ENCODE data around the gene SMIM15.

SMIM15 gene

DNA sequence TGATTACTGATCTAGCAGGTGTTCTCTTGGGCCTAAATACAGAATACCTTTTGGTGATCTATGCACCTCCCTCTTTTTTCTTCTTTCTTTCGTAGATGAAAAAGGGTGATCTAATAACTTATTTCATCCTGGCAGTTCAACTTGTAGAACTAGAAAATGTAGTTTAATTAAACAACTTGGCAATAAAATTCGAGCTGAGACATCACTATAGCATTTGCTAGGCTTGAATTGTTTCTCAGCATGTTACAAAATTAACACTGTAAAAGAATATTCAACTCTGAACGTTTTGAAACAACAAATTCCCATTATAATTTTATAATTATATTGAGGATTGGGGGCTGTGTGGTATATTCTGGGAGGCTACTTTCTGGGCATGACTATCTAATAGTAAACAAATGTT, 19.5 kb downstream of the SMIM15 start:
- H3K4me3 ChIP-seq (ENCODE audit: control insufficient read depth, low read depth, low read length), result no peak overlapping the region
- TF ChIP-seq, protein P1, sequence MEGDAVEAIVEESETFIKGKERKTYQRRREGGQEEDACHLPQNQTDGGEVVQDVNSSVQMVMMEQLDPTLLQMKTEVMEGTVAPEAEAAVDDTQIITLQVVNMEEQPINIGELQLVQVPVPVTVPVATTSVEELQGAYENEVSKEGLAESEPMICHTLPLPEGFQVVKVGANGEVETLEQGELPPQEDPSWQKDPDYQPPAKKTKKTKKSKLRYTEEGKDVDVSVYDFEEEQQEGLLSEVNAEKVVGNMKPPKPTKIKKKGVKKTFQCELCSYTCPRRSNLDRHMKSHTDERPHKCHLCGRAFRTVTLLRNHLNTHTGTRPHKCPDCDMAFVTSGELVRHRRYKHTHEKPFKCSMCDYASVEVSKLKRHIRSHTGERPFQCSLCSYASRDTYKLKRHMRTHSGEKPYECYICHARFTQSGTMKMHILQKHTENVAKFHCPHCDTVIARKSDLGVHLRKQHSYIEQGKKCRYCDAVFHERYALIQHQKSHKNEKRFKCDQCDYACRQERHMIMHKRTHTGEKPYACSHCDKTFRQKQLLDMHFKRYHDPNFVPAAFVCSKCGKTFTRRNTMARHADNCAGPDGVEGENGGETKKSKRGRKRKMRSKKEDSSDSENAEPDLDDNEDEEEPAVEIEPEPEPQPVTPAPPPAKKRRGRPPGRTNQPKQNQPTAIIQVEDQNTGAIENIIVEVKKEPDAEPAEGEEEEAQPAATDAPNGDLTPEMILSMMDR (conservative IDR thresholded peaks at IDR 0.05; ENCODE audit: control insufficient read depth, insufficient read depth, low read depth, low read length), result no peak
- DNase-seq (ENCODE audit: low read depth), result no peak

DNA sequence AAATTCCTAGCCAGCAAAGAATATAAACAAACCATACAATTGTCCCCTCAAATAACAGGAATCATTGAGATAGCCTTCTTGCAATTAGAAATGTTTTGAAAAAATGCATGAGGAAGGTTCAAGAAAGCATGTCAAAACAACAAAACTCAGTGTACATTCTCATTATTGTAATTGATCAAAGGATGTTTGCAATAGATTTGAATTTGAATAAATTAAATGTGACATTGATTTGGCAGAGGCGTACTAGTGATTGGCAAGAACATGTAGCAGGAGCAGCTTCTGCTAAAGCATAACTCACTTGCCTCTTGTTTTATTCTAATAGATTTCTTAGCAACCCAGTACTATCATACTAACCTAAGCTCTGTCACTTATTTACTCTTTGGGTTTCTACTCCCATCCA, 19.9 kb downstream of the SMIM15 start:
- no peak overlapping the region for H3K4me3 ChIP-seq (ENCODE audit: control insufficient read depth, low read depth, low read length)
- TF ChIP-seq, protein P1 (conservative IDR thresholded peaks at IDR 0.05; ENCODE audit: control insufficient read depth, insufficient read depth, low read depth, low read length), result no peak
- DNase-seq (ENCODE audit: low read depth), result no peak

DNA sequence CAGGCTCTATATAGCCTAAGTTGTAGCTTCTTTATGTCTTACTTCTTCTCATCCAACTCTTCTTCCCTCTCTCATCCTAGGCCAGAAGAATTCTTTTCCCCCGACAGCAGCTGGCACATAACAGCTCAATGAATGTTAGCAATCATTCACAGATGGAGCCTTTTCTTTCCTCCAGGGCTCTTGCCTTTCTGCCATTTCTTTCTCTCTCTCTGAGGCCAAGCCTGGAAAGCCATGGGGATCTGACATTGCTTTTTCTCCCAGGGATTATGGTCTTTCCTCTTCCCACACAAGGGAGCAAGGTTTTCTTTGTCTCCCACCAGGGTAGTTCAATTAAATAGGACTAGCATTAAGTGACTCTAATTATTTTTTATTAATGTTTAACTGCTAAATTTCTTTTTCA, 20.5 kb downstream of the SMIM15 start:
- DNase-seq (ENCODE audit: low read depth), result no peak
- TF ChIP-seq, protein P1 (conservative IDR thresholded peaks at IDR 0.05; ENCODE audit: control insufficient read depth, insufficient read depth, low read depth, low read length), result no peak
- H3K4me3 ChIP-seq (ENCODE audit: control insufficient read depth, low read depth, low read length), result no peak overlapping the region

DNA sequence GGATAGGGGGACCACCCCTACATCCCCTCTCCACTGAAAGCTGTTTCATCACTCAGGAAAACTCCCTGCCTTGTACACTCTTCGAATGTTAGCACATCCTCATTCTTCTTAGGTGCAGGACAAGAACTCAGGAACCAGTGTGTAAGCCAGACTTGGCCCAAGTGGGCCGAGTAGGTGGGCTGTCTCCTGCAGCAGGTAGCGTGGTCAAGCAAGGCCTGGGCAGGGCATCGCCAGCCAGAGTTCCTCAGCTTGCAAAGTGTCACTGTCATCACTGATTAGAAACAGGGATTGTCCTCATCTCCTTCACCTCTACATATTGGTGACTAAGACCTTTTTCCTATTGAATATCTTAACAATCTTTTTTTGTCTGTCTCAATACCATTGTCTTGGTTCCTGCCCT, 22.3 kb downstream of the SMIM15 start:
- TF ChIP-seq, protein P1 (conservative IDR thresholded peaks at IDR 0.05; ENCODE audit: control insufficient read depth, insufficient read depth, low read depth, low read length), result no peak
- no peak for DNase-seq (ENCODE audit: low read depth)
- H3K4me3 ChIP-seq (ENCODE audit: control insufficient read depth, low read depth, low read length), result no peak overlapping the region

DNA sequence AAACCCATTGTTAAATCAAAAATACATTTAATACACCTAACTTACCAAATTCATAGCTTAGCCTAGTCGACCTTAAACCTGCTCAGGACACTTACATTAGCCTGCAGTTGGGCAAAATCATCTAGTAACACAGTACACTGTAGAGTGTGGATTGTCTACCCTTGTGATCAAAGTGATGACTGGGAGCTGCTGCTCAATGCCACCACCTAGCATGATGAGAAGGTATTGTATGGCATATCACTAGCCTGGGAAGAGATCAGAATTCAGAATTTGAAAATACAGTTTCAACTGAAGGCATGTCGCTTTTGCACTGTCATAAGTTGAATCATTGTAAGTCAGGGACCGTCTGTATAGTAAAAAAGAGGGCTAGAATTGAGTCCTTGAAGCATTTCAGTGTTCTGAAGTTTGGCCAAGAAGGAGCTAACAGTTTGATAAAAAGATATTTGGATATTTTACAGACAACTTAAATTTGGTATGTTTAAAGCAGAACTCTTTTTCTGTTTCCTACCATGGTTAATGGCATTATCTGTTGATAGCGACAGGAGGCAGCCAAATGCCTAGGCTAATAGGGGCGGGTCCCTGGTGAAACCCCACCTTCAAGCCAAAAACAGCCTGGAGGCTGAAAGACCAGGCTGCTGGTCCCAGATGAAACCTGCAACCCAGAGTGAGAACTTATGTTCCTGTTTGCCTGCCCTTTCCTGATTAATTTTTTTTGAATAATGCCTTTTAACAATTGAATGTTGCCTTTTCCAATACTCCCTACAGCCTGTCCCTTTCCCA, 23.0 kb downstream of the SMIM15 start:
- H3K4me3 ChIP-seq (ENCODE audit: control insufficient read depth, low read depth, low read length), result no peak overlapping the region
- TF ChIP-seq, protein P1 (conservative IDR thresholded peaks at IDR 0.05; ENCODE audit: control insufficient read depth, insufficient read depth, low read depth, low read length), result peak; percentile 47
- DNase-seq (ENCODE audit: low read depth), result peak; percentile 17

DNA sequence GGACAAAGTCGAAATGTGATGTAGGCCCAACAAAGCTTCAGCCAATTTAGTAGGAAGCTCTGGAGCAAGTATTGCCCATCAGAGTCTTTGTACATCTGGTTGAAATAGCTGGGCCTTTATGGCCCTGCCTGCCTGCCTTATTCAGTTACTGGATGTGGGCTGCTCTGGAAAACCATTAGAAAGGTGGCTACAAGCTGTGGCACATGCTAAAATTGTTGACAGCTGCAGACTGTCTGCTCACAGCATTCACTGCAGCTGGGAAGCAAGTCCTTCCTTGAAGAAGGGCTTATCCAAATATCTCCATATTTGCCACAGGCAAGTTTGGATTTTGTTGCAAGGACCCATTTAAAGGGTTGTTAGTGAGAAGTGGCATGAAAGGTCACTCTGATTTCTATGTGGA, 24.4 kb downstream of the SMIM15 start:
- DNase-seq (ENCODE audit: low read depth), result no peak

More for the DNA sequence above, 24.4 kb downstream of the SMIM15 start:
- no peak overlapping the region for H3K4me3 ChIP-seq (ENCODE audit: control insufficient read depth, low read depth, low read length)
- TF ChIP-seq, protein P1 (conservative IDR thresholded peaks at IDR 0.05; ENCODE audit: control insufficient read depth, insufficient read depth, low read depth, low read length), result no peak

All from fibroblast of mammary gland (primary cell).